K562 (cell line): ENCODE data around the gene SLC41A3.

Source experiments
- FOXM1 ChIP-seq, 2 experiments: fragments of 450-650 bp in 1 of 2; sonication (generic) in 1 of 2; formaldehyde crosslinking in 1 of 2; IDR thresholded peaks; 2 replicates each; pipeline versions ENCODE4 v1.6.1 to v1.9.0; 2017 to 2022; ENCODE audit warnings: low read depth in 2 of 2, mild to moderate bottlenecking in 2 of 2, missing genetic modification reagents in 1 of 2, moderate library complexity in 1 of 2
- KLF16 ChIP-seq: IDR thresholded peaks from 2 replicates; pipeline ENCODE4 v1.6.1; 2016; ENCODE audit warnings: antibody characterized with exemption
- MYBL2 ChIP-seq, 2 experiments: fragments of 450-650 bp in 1 of 2; sonication (generic) in 1 of 2; formaldehyde crosslinking in 1 of 2; IDR thresholded peaks; 2 replicates each; pipeline versions ENCODE4 v1.6.1 to v1.8.1; 2017 to 2022; ENCODE audit warnings: borderline replicate concordance in 1 of 2, inconsistent platforms in 1 of 2, low read depth in 1 of 2, mild to moderate bottlenecking in 1 of 2, missing genetic modification reagents in 1 of 2, moderate library complexity in 1 of 2
- NFYB ChIP-seq: IDR thresholded peaks from 2 replicates; pipeline ENCODE4 v1.6.1; 2011; ENCODE audit warnings: mild to moderate bottlenecking, moderate library complexity; ENCODE audit not compliant: insufficient read length; ENCODE audit errors: extremely low read depth
- PHF20 ChIP-seq: fragments of 450-650 bp; IDR thresholded peaks from 2 replicates; pipeline ENCODE4 v1.6.1; 2018; ENCODE audit not compliant: partially characterized antibody
- PYGO2 ChIP-seq: fragments of 450-650 bp; IDR thresholded peaks from 2 replicates; pipeline ENCODE4 v1.6.1; 2016; ENCODE audit warnings: mild to moderate bottlenecking, missing genetic modification characterization, moderate library complexity, missing compliant biosample characterization
- RBM17 ChIP-seq: fragments of 200-400 bp; formaldehyde crosslinking; IDR thresholded peaks from 2 replicates; pipeline ENCODE4 v1.6.1; 2017; ENCODE audit warnings: low read depth, mild to moderate bottlenecking, low read length, borderline replicate concordance
- SIN3A ChIP-seq, 2 experiments: fragments of 150-350 bp in 1 of 2; IDR thresholded peaks; 2 replicates each; pipeline ENCODE4 v1.6.1; 2011 to 2016; ENCODE audit warnings: borderline replicate concordance in 2 of 2, low read depth in 2 of 2, low read length in 2 of 2, mild to moderate bottlenecking in 2 of 2, moderate library complexity in 2 of 2; ENCODE audit not compliant: control insufficient read depth in 1 of 2
- ZBTB8A ChIP-seq: fragments of 450-650 bp; IDR thresholded peaks from 2 replicates; pipeline ENCODE4 v1.6.1; 2018; ENCODE audit warnings: mild to moderate bottlenecking, moderate library complexity; ENCODE audit not compliant: partially characterized antibody
- ZNF239 ChIP-seq: fragments of 250-450 bp; sonication (Bioruptor Pico); IDR thresholded peaks from 2 replicates; pipeline ENCODE4 v1.4.0; 2020; ENCODE audit warnings: mild to moderate bottlenecking
- ZNF76 ChIP-seq: fragments of 250-450 bp; sonication (Bioruptor Pico); IDR thresholded peaks from 2 replicates; pipeline ENCODE4 v1.4.0; 2020; ENCODE audit warnings: mild to moderate bottlenecking, moderate library complexity, borderline replicate concordance
- TF ChIP-seq, protein P1 (sequence below): fragments of 250-450 bp; sonication (Bioruptor Pico); IDR thresholded peaks from 2 replicates; pipeline ENCODE4 v1.4.0; 2020; ENCODE audit warnings: borderline replicate concordance
- TF ChIP-seq, protein P2 (sequence below): sonication (generic); formaldehyde crosslinking; IDR thresholded peaks from 2 replicates; pipeline ENCODE4 v1.9.0; 2022; ENCODE audit warnings: mild to moderate bottlenecking, missing genetic modification reagents
- TF ChIP-seq, protein P3 (sequence below), 3 experiments: IDR thresholded peaks in 2 of 3; conservative IDR thresholded peaks in 1 of 3; 2 replicates each; pipeline ENCODE4 v1.5.1; 2011 to 2012; ENCODE audit warnings: low read length in 3 of 3, mild to moderate bottlenecking in 3 of 3, control low read depth in 2 of 3, improper control_type of control experiment in 1 of 3, inconsistent platforms in 1 of 3, low read depth in 1 of 3, mixed read lengths in 1 of 3, moderate library complexity in 1 of 3; ENCODE audit not compliant: insufficient read depth in 2 of 3

DNA sequence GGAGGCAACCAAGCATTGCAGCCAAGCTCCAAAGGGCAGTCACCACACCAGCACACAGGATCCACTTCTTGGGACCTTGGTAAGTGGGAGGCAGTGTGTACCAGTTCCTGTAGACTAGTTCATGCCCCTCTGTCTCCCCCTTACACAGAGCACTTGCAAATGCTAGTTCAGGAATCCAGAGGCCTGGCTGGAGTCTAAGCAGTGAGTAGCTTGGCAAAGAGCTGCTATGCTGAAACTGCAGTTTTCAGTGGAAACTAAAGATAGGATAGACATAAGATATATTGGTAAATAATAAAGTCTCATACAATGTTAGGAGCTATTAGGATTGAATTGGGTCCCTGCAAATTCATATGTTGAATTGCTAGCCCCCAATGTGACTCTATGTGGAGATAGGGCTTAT is 13.9 kb upstream of the SLC41A3 start:
- TF ChIP-seq KLF16 (no peak), ZBTB8A (no peak), RBM17 (no peak), ZNF239 (no peak), MYBL2 (IDR thresholded peaks at IDR 0.05; ENCODE audit: low read depth) (no peak), MYBL2 (CRISPR knock-in tag; IDR thresholded peaks at IDR 0.05; ENCODE audit: borderline replicate concordance) (no peak), PHF20 (no peak), PYGO2 (no peak), FOXM1 (IDR thresholded peaks at IDR 0.05; ENCODE audit: low read depth) (no peak), FOXM1 (CRISPR knock-in tag; IDR thresholded peaks at IDR 0.05; ENCODE audit: low read depth) (no peak), SIN3A (IDR thresholded peaks at IDR 0.05; ENCODE audit: borderline replicate concordance in 2 of 2, control insufficient read depth in 1 of 2, low read depth in 2 of 2, low read length in 2 of 2) (no peak), NFYB (no peak), ZNF76 (CRISPR knock-in tag) (no peak)
- TF ChIP-seq, protein P1, sequence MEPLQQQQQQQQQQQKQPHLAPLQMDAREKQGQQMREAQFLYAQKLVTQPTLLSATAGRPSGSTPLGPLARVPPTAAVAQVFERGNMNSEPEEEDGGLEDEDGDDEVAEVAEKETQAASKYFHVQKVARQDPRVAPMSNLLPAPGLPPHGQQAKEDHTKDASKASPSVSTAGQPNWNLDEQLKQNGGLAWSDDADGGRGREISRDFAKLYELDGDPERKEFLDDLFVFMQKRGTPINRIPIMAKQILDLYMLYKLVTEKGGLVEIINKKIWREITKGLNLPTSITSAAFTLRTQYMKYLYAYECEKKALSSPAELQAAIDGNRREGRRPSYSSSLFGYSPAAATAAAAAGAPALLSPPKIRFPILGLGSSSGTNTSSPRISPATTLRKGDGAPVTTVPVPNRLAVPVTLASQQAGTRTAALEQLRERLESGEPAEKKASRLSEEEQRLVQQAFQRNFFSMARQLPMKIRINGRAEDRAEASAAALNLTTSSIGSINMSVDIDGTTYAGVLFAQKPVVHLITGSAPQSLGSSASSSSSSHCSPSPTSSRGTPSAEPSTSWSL: no peak
- TF ChIP-seq, protein P2, sequence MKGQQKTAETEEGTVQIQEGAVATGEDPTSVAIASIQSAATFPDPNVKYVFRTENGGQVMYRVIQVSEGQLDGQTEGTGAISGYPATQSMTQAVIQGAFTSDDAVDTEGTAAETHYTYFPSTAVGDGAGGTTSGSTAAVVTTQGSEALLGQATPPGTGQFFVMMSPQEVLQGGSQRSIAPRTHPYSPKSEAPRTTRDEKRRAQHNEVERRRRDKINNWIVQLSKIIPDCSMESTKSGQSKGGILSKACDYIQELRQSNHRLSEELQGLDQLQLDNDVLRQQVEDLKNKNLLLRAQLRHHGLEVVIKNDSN: no peak
- TF ChIP-seq, protein P3, sequence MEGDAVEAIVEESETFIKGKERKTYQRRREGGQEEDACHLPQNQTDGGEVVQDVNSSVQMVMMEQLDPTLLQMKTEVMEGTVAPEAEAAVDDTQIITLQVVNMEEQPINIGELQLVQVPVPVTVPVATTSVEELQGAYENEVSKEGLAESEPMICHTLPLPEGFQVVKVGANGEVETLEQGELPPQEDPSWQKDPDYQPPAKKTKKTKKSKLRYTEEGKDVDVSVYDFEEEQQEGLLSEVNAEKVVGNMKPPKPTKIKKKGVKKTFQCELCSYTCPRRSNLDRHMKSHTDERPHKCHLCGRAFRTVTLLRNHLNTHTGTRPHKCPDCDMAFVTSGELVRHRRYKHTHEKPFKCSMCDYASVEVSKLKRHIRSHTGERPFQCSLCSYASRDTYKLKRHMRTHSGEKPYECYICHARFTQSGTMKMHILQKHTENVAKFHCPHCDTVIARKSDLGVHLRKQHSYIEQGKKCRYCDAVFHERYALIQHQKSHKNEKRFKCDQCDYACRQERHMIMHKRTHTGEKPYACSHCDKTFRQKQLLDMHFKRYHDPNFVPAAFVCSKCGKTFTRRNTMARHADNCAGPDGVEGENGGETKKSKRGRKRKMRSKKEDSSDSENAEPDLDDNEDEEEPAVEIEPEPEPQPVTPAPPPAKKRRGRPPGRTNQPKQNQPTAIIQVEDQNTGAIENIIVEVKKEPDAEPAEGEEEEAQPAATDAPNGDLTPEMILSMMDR (IDR thresholded peaks at IDR 0.05 in 2 of 3, conservative IDR thresholded peaks at IDR 0.05 in 1 of 3; ENCODE audit: insufficient read depth in 2 of 3, low read depth in 1 of 3, low read length in 3 of 3): no peak
